GM12874 (cell line): ENCODE data around the gene ZRANB1.

Experiments
- CTCF ChIP-seq: IDR thresholded peaks from 2 replicates; pipeline ENCODE4 v1.5.1; 2011; ENCODE audit warnings: low read depth, mild to moderate bottlenecking, control low read depth, low read length, moderate library complexity; ENCODE audit not compliant: insufficient read depth

ZRANB1 gene

GRCh38 chr10:124995605-124996004 is 53.7 kb downstream of the ZRANB1 start:
- TF ChIP-seq CTCF, result no peak

DNA sequence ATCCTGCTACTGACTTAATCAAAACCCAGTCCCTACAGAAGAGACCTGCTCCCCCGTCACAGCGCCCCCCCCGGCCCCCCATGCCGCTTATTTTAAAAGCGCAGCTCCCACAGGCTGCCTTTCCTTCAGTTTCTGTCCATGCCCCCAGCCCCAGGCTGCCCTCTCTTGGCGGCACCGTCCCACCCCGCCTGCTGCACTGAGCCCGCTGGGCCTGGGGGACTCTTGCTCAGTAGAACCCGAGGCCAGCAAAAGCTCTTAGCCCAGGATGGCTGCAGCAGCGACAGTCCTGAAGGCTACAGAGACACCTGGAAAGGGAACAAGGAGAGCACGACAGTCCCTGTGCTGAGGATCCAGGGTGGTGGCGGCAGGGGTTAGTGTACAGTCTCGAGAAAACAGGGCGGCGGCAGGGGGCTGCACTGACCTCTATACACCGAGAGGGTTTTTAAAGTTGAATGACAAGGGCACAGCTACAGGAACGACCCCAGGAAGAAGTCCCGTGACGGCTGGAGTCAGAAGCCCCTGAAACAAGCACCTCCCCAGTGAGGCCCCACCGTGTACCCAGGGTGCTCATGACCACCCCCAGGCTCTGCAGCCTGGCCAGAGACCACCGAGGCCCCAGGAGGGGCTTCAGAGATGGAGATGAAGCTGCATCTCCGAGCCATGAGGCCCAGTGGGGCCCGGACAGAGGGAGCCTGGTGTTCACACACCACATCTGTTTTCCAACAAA is 54.4 kb downstream of the ZRANB1 start:
- TF ChIP-seq CTCF, result no peak

GRCh38 chr10:124996854-124997215 is 54.9 kb downstream of the ZRANB1 start:
- no peak for TF ChIP-seq CTCF

DNA sequence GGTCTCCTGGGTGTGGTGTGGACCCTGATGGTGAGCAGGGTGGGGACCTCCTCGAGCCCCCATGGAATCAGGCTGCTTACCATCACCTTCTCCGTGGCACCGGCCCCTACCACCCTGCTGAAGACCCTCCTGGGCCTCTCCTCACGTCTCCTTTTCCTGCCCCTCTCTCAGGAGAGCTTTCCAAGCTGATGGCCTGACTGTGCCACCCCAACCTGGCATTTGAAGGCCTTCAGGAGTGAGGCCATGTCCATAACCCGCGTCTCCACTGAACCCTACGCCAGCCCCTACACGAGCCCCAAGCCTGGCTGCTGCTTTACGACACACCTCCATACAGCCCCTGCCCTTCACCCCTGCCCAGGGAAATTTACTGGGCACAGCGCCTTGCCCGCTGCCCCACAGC is 55.4 kb downstream of the ZRANB1 start:
- TF ChIP-seq CTCF, result no peak

DNA sequence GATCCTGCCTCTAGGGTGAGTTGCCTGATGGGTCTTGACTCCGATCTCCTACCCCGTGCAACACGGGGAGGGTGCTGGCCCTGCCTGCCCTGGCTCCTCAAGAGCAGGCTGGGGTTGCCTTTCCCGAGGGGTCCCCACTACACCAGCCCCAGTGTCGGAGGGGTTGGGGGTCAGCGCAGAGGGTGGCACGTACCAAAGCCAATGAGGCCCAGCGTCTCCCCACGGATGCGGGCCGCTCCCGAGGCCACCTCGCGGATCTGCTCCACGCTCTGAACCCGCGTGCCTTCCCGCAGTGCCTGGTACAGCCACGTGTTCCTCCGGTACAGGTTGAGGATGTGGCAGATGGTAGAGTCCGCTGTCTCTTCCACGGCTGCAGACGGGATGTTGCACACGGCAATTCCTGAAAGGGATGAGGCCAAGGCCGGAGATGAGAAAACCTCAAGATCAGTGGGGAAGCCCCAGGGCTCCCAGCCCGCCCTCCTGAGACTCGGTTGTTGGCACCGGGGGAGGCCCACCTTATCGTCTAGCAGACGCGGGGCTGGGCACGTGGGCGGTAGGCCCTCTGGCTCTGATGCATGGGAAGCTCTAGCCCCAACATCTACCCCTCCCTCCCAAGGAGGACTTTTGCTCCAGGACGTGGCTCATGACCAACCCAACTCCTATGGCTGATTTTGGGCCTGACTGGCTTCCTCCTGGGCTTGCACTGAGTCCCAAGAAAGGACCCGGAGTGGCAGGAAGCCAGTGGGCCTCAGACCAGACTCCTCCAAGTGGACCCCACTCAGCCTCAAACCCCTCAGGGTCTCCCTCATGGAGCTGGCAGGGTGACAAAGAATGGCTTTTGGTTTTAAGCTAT is 56.1 kb downstream of the ZRANB1 start:
- no peak for TF ChIP-seq CTCF

DNA sequence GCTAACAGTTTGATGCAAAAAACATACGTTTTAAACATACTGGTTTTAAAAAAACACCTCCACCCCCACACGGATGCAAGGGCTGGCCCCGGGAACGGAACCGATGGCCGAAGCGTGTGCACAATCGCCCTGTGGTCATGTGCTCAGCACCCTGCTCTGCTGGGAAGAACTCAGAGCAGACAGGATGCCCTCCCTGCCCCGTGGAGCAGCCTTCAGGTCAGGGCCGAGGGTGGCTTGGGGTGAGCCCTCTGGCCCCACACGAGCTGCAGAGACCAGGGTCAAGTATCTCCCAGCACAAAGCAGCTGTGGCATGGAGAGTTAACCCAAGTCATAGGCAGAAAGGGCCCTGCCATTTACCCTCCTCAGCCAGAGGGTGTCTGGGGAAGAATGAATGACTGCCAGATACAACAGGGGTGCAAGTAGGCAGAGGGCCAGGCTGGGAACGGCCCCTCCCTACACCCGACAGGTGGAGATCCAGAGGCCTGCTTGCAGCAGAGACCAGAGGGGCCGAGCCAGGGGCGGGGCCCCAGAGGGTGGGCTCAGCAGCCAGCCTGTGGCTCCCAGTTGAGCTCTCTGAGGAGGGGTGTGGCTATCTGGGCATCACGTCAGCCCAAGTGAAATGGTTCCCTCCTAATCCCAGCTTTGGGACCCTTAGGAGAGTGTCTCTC is 56.8 kb downstream of the ZRANB1 start:
- no peak for TF ChIP-seq CTCF

- no peak for TF ChIP-seq CTCF
Observed at GRCh38 chr10:124999433-125000365, 57.8 kb downstream of the ZRANB1 start.
